G401.6 (cell line): ENCODE data around the gene DHX36.

Source experiments
- FAIRE-seq: peaks from 2 replicates; lab custom pipeline; 2012; peaks lifted over from hg19 to GRCh38; lab: Jason Lieb, UNC

The DHX36 gene

DNA sequence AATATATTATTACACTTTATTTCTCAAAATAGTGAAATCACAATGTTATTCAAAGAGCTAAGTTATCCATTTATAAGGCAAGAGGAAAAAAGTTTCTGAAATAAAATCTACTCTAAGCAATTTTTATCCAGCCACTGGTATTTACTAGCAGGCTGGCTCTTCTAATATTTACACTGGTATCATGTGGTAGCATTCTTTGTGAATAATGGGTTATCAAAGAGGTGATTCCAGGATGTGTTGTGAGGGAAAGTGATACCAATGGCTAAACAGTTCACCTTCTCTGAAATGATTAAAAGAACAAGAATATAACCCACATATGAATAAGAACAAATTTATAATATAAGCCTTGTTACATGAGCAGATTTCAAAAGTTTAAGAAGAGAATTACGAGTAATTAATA is 44.1 kb downstream of the DHX36 start:
- no peak for FAIRE-seq

DNA sequence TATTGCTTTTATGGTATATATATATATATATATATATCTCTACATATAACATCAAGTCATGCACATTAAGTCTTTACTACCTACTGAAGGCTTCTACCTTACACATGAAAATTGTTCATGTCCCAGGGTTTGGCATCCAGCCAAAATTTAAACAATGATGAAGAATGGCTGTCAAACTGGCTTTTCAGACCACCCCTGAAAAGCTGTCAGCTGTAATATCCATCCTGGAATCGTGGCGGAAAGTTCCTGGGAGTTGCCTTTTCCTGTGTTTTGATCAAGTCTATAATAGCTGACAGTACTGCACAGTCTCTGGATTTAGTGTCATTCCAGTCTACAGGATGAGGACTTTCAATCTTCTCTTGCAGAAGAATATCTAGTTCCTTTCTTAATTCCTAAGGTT is 48.3 kb downstream of the DHX36 start:
- FAIRE-seq, result no peak

DNA sequence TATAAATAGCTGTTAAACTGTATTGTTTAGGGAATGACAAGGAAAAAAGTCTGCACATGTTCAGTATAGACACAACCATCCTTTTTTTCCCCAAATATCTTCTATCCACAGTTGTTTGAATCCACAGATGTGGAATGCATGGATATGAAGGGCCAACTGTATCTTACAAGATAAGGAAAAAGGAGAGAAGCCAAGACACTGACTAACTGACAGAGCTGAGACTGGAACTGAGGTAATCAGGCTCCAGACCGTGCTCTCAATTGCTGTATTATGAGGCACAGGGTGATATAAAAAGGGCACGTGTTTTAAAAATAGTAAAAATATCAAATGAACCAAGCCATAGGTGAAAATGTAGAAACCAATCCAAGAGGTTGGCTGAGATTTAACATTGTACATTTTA is 49.0 kb downstream of the DHX36 start:
- no peak for FAIRE-seq

DNA sequence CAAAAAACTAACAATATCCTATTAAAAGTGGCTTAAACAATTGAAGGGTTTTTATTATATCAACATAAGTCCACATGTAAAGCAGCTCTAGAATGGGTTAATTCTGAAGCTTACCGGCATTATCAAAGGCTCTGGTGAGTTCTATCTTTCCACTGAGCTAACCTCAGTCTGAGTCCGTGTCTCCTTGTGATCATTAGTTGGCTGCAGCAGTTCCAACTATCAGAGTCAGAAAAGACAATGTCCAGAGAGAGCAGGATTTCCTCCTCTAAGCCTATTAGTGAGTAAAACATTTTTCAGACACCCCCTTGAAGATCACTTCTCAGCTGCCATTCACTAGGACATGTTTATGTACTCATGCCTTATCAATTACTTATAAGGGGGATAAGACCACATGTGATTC is 49.9 kb downstream of the DHX36 start:
- no peak for FAIRE-seq

DNA sequence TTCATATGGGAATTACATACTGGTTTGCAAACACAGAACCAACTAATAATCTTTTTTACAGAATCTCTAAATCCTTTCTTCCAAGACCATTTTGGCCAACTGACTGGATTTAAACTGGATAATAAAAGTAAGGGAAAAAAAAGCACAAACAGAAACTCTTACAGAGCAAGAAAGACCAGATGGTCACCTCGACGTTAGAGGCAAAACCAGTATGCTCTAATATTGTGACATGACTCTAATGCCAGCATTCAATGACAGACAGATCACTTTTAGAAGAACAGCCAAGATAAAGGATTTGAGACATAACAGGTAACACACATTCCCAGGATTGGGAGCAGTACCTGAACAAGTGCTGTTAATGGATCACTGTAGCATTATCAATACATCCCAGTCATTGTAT is 50.9 kb downstream of the DHX36 start:
- FAIRE-seq, result no peak

DNA sequence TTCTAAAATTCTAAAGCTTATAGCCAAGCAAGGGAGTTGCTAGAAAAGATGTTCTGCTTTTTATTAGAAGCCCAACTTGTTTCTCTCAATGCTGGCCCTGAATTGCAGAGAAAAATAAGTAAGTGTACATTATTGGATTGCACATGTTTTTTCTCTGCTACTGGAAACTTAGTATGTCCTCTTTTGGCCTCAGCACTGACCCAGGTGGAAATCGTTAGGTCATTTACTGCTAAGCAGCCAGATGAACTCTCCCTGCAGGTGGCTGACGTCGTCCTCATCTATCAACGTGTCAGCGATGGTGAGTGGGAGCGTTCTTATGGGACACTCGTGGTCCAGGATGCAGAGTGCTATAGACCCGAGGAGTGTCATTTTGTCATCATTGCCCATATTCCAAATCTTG is 69.8 kb downstream of the DHX36 start:
- FAIRE-seq, result no peak

DNA sequence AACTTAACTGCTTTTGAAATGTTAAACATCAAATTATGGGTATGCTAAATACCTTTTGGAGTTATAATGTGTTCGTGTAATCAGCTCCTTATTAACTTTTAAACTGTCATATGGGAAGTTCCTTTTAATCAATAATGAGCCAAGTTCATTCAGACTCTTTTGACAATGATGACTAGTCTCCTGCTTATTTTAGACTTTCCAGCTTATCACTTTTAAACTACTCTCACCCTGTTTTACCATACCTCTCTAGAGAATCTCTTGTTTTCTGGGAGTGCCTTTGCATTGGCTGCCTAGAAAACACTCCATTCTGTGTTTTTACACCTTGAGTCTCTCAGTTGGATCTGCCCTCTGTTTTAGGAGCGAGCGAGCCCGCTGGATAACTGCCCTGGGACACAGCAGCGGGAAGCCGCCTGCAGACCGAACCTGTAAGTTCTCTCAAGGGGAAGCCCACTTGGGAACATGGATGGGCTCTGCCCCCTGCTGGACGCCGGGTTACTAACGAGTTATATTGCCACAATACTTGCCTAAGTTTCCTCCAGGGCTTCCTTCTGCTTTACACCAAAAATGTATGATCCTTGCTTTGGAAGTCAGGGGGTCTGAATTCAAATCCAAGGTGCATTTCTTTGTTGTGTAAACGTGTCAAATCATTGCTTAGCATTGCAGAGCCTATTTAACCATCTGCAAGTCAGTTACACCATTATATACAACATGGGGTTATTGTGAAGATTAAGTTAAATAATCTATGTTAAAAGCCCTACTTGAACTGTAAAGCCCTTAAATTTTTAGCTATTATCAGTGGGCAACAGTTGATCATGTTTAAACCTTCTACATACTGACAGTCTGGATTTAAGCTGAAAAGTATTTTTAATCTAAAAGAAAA is 71.3 kb downstream of the DHX36 start:
- peak; percentile 90 for FAIRE-seq

DNA sequence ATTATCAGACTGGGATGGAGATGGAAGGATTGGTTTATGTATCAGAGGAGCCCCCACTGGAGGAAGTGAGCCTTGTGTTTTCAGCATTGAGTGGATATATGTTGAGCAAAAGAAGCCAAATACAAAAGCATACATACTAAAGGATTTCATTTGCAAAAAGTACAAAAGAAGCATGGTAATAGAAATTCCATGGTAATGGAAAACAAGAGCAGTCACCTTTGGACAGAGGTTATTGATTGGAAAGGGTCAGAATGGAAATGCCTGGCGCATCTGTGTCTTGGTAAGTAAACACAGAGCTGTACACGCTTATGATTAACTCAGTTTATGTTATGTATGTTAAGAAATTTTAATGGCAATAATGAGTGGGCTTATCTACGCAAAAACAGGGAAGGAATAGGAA is 72.7 kb downstream of the DHX36 start:
- no peak for FAIRE-seq

DNA sequence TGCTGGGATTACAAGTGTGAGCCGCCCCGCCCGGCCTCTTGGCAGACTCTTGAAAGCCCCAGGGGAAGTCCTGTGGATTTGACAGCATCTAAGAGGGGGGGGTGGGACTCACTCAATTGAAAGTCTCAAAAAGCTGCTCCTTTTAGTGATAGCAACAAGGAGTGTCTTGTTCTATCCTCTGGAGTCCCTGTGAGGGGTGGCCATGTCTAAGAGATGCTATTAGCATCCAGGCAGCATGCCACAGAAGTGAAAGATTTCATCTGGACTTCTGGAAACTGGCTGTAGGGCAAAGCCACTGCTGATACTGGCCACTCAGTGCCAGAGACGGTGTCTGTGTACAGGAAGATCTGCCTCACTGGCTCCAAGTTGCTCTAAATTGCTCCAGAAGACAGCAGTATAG is 74.0 kb downstream of the DHX36 start:
- no peak for FAIRE-seq

DNA sequence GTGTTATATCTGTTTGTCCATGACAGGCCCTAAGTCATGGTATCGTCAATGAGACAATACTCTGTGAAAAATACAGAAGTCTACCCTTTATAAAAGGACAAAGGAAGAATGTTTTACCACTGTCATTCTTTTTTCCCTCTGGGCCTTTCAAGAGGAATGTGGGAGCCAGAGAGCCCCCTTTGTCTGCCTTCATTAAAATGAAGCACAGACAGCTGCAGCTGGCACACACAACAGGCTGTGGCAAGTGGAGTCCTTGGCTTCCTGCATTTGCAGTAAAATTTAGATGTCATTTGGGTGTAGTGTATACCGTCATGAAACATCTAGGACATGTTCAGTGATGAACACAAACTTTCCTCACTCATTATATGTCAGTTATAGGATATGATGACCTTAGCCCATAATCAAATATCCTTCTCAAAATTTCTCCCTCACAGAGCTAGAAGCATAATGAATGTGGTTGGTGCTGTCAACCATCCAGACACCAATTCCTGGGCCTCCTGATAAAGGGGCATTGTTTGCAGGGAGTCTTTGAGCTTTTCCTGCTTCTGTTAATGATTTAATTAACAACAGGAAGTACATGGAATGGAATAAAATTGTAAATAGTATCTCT is 76.4 kb downstream of the DHX36 start:
- no peak for FAIRE-seq

DNA sequence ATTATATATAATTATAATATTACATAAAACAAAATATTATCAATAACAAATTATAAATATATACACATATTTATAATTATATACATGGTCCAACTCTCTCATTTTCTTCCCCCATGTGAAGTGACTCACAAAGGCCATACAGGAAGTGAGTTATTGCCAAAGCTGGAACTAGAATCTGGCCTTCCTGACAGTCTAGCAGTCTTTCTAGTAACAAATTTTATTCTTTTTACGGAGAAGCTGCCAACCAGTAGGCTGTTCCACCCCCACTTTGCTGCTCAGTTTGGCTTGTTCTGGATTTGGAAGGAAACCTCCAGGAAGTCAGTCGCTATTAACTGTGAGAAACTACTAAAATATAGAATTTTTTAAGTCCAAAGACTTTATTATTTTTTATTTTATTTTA is 79.6 kb downstream of the DHX36 start:
- FAIRE-seq, result no peak

DNA sequence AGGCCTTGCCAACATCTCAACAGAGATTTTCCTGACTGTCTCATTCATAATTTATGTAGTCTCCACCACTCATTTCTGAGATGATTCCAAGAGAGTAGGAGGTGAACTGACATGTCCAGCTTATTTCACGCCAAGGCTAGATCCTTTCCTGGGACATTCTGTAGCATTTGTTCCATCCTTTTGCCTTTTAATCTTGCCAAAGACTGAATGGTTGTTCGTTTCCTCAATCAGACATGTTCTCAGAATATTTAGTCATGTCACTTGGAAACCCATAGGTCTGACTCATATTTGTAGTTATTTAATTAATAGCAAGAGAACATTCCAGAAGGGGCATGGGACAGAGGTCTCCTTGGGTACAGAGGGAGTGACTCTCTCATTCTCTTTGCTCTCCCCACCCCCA is 80.9 kb downstream of the DHX36 start:
- FAIRE-seq, result no peak

DNA sequence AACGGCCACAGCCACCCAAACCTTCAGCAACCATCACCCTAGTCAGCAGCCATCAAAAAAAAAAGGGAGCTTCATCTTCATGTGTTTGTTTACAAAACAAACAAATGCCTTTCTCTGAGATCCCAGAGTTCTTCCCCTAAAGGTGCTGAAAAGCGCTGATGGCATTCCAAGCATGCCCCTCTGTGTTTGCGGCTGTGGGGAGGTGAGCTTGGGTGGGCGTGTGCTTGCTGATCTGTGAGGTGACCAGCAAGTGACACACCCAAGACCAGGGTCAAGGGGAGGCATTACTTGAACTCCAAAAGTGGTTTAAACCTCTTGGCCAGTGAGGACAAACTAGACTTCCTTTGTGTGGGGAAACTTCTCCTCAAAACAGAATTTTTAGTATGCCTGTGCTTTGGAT is 81.5 kb downstream of the DHX36 start:
- FAIRE-seq, result no peak

DNA sequence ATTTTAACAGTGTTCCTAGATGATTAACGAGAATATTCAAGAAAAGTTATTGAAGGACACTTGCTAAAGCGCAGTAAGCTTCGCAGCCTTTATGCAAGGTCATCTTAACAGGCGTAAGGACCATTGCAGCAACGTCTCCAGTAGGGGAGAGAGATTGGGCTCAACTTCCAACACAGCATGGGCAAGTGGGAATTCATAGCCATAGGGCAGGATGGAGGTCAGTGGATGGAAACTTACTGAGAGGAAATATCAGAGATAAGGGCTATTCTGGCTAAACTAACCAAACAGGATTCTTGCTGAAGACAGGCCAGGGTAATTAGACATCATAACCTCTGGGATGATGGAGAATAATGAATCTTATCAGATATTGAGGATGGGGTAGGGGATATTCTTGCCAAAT is 82.8 kb downstream of the DHX36 start:
- FAIRE-seq, result no peak

DNA sequence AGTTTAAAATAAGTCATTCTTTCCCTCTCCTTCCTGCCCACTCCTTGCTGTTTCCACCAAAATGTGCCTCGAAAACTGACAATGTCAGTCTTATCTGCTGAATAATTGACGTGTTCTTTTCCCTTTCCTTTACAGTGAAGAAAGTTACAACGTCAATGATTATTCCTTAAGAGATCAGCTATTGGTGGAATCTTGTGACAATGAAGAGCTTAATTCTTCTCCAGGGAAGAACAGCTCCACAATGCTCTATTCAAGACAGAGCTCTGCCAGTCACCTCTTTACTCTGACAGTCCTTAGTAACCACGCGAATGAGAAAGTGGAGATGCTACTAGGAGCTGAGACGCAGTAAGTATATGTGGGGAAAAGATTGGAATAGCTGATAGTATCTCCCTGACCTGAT is 84.1 kb downstream of the DHX36 start:
- no peak for FAIRE-seq

DNA sequence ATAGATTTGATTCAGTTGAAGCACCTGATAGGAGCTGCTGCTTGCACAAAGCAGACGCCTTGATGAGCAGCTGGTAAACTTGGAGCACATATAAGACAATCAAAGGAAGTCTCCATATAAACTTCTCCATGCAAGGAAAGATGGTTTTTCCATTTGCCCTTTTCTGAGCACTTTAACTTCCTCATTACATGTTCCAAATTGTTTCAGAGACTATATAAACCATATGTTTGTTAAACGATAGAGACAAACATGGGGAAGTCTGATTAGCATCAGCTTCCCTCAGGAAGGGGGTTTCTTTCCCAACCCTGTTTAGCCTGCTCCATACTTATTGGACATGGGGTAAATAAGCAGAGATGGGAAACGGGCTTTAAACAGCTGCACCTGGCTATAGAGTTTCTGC is 88.0 kb downstream of the DHX36 start:
- no peak for FAIRE-seq

DNA sequence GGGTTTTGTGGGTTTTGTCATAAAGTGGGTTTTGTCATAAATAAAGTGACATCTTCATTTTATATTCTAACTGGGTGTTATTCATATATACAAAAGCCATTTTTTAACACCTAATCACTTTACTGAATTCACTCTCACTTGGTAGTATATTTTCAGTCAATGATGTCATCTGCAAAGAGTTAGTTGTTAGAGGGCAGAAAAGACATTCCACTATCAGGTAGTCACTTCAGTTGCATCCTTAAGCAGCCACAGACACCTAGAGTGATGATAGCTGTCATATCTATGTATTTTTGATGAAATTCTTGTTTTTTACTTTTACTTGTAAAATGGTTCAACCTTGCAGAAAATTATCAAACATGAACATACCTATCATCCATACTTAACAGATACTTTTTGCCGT is 89.0 kb downstream of the DHX36 start:
- no peak for FAIRE-seq

DNA sequence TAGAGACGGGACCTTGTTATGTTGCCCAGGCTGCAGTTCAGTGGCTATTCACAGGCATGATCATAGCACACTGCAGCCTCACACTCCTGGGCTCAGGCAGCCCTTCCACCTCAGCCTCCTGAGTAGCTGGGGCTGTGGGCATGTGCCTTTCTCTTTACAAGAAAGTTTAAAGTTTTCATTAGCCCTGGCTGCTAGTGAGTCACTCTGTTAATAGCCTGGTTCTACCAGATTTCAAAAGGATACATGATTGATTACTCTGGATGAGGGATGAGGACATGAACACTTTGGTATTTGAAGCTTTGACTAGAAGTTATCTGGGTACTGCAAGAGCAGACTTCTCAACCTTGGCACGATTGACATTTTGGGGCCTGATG is 95.1 kb downstream of the DHX36 start:
- no peak for FAIRE-seq

DNA sequence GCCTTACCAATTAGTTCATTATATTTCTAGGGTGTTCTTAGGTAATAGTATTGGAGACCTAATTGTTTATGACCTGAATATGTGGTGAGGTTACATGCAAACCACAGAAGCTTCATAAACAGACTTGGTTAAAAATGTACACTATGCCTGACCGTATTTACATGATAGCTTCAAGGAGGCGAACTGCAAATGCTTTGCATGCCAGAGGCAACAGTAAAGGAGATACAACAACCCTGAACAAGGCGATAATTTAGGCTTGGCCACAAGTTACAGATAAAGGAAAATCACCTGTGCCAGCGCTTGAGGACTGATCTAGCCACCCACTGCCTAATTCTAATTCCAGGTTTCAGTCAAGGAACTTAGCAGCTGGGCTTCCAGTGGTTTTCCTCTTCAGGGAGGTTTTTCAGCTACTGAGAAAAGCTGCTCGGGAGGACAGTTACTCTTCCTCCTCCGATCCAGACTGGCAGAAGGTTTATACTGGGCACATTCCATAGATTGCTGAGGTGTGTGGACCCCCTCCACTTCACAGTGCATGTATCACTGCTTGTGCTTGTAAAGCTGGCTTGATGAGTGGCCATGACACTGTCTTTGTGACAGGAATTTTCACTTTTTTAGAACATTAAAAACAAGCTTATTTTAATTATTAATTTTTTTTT is 95.6 kb downstream of the DHX36 start:
- FAIRE-seq, result no peak

DNA sequence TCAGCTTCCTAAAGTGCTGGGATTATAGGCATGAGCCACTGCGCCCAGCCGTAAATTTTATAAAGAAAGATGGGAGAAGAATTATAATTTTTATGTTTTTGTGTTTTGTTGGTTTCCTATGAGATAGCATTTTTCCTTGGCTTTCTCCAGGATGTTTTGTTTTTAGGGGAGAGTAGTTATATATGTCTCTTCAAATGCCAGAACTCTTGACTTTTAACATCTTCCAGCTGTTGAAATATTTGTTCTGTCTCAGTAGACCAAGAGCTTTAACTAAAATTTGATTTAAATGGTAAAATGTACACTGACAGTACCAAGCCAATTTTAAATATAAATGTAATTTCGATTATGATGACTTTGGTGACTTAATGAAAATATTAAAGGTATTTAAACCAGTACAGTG is 96.8 kb downstream of the DHX36 start:
- FAIRE-seq, result no peak

DNA sequence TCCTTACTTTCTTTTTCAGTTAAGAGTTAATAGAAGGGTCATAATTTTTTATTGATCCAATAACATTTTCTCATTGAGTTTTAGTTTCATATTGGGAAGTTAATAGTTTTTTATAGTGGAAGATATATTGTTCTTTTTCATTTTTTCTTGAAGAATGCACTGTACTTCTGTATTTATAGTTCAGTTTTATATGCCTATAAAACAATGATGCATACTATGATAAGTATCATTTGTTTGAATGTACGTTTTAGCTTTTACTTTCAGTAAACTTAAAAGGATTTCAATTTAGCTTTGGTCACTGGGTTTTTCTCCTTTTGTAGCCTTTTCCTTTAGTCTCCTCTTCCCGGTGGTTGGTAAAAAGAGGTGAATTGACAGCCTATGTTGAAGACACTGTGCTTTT is 98.8 kb downstream of the DHX36 start:
- FAIRE-seq, result peak; percentile 76

DNA sequence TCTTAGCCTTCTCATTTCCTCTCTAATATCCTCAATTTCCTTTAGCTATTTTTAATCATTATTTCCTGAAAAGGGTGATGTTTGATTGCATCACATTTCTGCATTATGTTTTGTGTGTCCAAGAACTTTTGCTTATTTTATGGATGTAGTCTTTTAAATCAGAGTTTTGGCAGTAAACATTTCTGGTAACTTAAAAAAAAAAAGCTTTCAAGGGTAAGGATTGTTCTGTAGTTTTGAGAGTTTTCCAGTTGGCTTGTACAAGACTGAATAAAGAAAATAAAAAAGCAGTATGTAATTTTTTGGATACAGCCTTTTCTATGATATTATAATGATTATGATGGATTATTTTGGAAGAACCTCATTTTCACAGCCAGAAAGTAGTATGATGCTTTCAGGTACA is 99.4 kb downstream of the DHX36 start:
- FAIRE-seq, result no peak

DNA sequence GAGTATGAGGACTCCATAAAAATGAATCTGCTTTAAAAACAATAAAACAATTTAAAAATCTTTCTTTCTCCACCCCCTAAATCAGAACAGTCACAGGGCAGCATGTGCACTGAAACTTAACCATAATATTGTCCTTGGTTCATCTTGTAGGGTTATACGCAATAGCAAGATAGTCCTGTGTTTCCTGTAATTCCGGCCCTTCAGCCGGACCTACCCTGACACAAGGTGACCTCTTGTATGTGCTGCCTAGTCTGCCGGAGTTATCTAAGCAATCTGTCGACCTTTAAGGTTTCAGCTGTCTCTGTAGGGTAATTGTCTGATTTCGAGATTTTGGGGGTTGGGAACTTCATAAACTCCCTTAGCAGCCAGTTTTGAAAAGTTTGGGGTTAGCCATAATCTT is 99.9 kb downstream of the DHX36 start:
- FAIRE-seq, result no peak

DNA sequence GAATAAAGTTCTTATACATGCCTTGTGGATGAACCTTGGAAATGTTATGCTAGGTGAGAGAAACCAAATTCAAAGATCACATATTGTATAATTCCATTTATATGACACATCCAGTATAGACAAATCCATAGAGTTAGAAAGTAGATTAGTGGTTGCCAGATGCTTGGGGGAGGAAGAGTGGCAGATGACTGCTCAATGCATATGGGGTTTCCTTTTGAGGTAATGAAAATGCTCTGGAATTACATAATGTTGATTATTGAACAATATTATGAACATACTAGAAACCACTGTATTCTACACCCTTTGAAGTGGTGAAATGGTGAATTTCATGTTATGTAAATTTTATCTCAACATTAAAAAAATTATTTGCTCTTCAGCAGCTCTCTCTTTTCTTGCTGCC is 100.8 kb downstream of the DHX36 start:
- FAIRE-seq, result no peak
